ENCODE results near the gene TPRG1L. TPM values are rescaled to one million over a fixed set of nuclear protein-coding genes. Genes with fewer than 3 reads are reported as not detected.

The TPRG1L gene
- total and polyA plus RNA-seq, 2 of the 4 experiments (the other 2 are of a cell fraction), result 25.3 to 39.5 TPM

DNA sequence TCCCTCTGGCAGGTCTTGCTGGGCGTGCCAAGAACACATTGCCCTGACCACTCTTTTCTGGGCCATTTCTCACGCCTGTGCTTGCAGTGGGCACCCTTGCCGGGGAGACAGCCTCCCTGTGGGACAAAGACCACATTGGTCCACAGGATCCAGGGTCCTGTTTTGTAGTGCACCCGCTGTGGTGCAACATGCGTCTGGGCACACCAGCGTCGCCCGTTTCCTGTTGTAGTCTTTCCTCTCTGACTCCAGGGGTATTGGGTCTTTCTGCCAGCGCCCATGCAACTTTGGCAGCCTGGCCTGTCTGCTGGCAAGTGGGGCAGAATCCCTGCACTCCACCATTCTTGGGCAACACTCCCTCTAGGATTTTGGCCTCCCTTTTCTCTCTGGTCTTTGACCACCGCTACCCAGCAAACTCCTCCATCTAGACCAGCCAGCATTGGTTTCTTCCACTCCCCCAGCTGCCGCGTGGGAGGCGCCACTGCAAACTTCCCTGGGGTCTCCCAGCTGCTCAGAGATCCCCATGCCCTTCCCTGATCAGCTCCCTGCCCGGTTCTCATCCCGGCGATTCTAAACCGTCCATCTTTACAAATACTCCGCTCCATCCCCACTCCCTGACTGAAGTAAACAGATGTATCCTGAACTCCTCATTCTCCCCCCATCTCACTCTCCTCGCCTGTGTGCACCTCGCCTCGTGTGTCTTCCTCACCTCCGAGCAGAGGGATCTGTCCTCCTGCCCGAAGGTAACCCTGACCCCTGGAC, 1.2 kb upstream of the TPRG1L start:
- Histone ChIP-seq H4K8ac (ENCODE audit: low read depth in 2 of 2, low read length in 2 of 2) (peak overlapping the region in 1 of 2 experiments; percentile 63; a peak in 2 of 4 replicates), H2BK15ac (ENCODE audit: low read depth, low read length) (no peak overlapping the region), H4K5ac (ENCODE audit: low read depth, low read length) (no peak overlapping the region), H2AK5ac (ENCODE audit: low read depth, low read length) (peak overlapping the region; percentile 69; the same call in 1 of the 2 replicates), H3K14ac (replicated peaks; ENCODE audit: low read depth, low read length) (peak overlapping the region; percentile 16), H3K27me3 (ENCODE audit: control insufficient read depth, insufficient read depth, low read length) (no peaks in the 10 kb centered on the region), H4K20me1 (ENCODE audit: insufficient read depth, low read length) (no peaks in the 10 kb centered on the region; the same call in 1 of the 2 replicates), H3K4me3 (ENCODE audit: insufficient read depth, low read depth, low read length) (peak overlapping the region; percentile 99), H2BK120ac (ENCODE audit: low read depth, low read length) (no peak overlapping the region), H3K79me1 (ENCODE audit: low read depth in 1 of 2, low read length in 2 of 2) (peaks cover 12 to 23% of the 10 kb centered on the region in 2 experiments; a peak in 3 of 4 replicates), H3K9me1 (ENCODE audit: insufficient read depth, low read length) (no peaks in the 10 kb centered on the region; the same call in 1 of the 2 replicates), H3K23ac (ENCODE audit: low read depth, low read length) (peak overlapping the region; percentile 37; the same call in 1 of the 2 replicates), H3K18ac (ENCODE audit: low read depth, low read length) (no peak overlapping the region), H3K4me1 (ENCODE audit: control insufficient read depth, insufficient read depth, low read length) (peaks cover 11% of the 10 kb centered on the region), H2BK20ac (ENCODE audit: low read depth, low read length) (no peak overlapping the region), H3K4ac (ENCODE audit: low read depth, low read length) (peak overlapping the region; percentile 38), H4K91ac (ENCODE audit: insufficient read depth, low read depth, low read length) (peak overlapping the region; percentile 32; the same call in 1 of the 2 replicates), H3K27ac (ENCODE audit: insufficient read depth, low read length) (peak overlapping the region; percentile 53), H3K4me2 (ENCODE audit: low read depth, low read length) (peak overlapping the region; percentile 99), H2BK5ac (ENCODE audit: low read depth, low read length, poor library complexity, severe bottlenecking) (peak overlapping the region; percentile 47), H2AFZ (replicated peaks; ENCODE audit: low read length, poor library complexity) (peak overlapping the region; percentile 99), H2AK9ac (replicated peaks; ENCODE audit: low read depth, low read length, poor library complexity) (peak overlapping the region; percentile 98), H3K56ac (ENCODE audit: extremely low read depth, insufficient read depth, low read length) (no peak overlapping the region; the same call in 1 of the 2 replicates), H3K9me3 (ENCODE audit: control insufficient read depth, insufficient read depth, low read length) (no peaks in the 10 kb centered on the region), H3K9ac (ENCODE audit: low read depth, low read length) (peak overlapping the region; percentile 93), H3K36me3 (ENCODE audit: control insufficient read depth, insufficient read depth, low read length) (peaks cover 15% of the 10 kb centered on the region)
- intact Hi-C loops (cut with micrococcal nuclease), result no loop called here
- ATAC-seq (ENCODE audit: low read depth), result no peak
- no peak for DNase-seq
- ChIA-PET POLR2A (ENCODE audit: unreplicated experiment) (no interaction called here), CTCF (interaction anchor here (0.5 to 1.4 kb wide), 2 partner anchors 143 to 171 kb away, joined by 3 to 4 read pairs; no protein-coding TSS in a partner anchor)
- no TSS peak for BruUV-seq (replicated peaks)
- dilution Hi-C loops (cut with HindIII; ENCODE audit: low sequenced_read_pairs, unreplicated experiment), result no loop called here
- no peak for TF ChIP-seq FOS (IDR thresholded peaks at IDR 0.05; ENCODE audit: low read depth, low read length)
- no peak for TF ChIP-seq MAFK (IDR thresholded peaks at IDR 0.05; ENCODE audit: low read depth, low read length)
- no peak for TF ChIP-seq MAZ (IDR thresholded peaks at IDR 0.05; ENCODE audit: borderline replicate concordance, low read depth, low read length)
- TF ChIP-seq CHD1 (IDR thresholded peaks at IDR 0.05; ENCODE audit: low read depth, low read length), result no peak
- TF ChIP-seq POLR2A (IDR thresholded peaks at IDR 0.05; ENCODE audit: low read depth, low read length), result no peak
- TF ChIP-seq, protein P1, sequence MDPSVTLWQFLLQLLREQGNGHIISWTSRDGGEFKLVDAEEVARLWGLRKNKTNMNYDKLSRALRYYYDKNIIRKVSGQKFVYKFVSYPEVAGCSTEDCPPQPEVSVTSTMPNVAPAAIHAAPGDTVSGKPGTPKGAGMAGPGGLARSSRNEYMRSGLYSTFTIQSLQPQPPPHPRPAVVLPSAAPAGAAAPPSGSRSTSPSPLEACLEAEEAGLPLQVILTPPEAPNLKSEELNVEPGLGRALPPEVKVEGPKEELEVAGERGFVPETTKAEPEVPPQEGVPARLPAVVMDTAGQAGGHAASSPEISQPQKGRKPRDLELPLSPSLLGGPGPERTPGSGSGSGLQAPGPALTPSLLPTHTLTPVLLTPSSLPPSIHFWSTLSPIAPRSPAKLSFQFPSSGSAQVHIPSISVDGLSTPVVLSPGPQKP (IDR thresholded peaks at IDR 0.05; ENCODE audit: borderline replicate concordance, low read depth, low read length), result no peak
- TF ChIP-seq RCOR1 (IDR thresholded peaks at IDR 0.05; ENCODE audit: insufficient replicate concordance, low read length), result no peak
- TF ChIP-seq BHLHE40 (IDR thresholded peaks at IDR 0.05; ENCODE audit: low read depth, low read length), result no peak
- 52% methylated on average over 16 of the region's 23 CpGs; no CpG with 5 or more reads in 1 of the 2 experiments for WGBS, 2 experiments (ENCODE audit: extremely low coverage in 2 of 2, insufficient read length in 1 of 2)
- in situ Hi-C loops (cut with MboI; ENCODE audit: low sequenced_read_pairs), result loop anchor here (5.0 kb wide), 2 partner anchors 66 to 136 kb away; no protein-coding TSS in a partner anchor

All from IMR-90 (cell line).